OCI-LY7 (cell line): Measurements from ENCODE around the gene RAB20. TPM values are rescaled to one million over a fixed set of nuclear protein-coding genes. Genes with fewer than 3 reads are reported as not detected.
"Not testable (repeated sequence)": the region's sequence is repeated elsewhere in the genome, so short reads cannot be mapped to it uniquely, and the experiment has no call there.

Experiments
- BruUV-seq: library from RNA; stranded (reverse); fragments of 400-500 nt; replicated peaks from 2 replicates; lab custom pipeline; 2021; lab: Mats Ljungman, UMichigan
- CTCF ChIA-PET: fragments of 300-600 bp; sonication (Branson Sonifier 250); formaldehyde crosslinking; loops from one replicate; lab custom pipeline; 2022; ENCODE audit warnings: antibody characterized with exemption; ENCODE audit not compliant: unreplicated experiment; lab: Charles Lee
- POLR2A ChIA-PET: fragments of 300-600 bp; sonication (Branson Sonifier 250); formaldehyde crosslinking; loops from one replicate; lab custom pipeline; 2022; ENCODE audit warnings: antibody characterized with exemption; lab: Charles Lee
- DNase-seq: peaks from one replicate; pipeline ENCODE4 v3.0.0-alpha.2; 2015; ENCODE audit warnings: low spot score
- H2AFZ ChIP-seq: fragments of 200-600 bp; sonication (generic), shearing (Covaris generic); 2 replicates; pipeline ENCODE4 v1.6.1; 2014; ENCODE audit warnings: mild to moderate bottlenecking, antibody characterized with exemption, low read length, moderate library complexity
- H3K27ac ChIP-seq: fragments of 200-600 bp; sonication (generic); 2 replicates; pipeline ENCODE4 v1.5.1; 2014; ENCODE audit warnings: mixed run types, low read depth, mild to moderate bottlenecking, moderate library complexity, low read length, inconsistent platforms; ENCODE audit not compliant: poor library complexity, severe bottlenecking
- H3K36me3 ChIP-seq: fragments of 200-600 bp; sonication (generic); 2 replicates; pipeline ENCODE4 v1.6.1; 2014; ENCODE audit warnings: mild to moderate bottlenecking, antibody characterized with exemption, low read length, moderate library complexity, mixed read lengths; ENCODE audit not compliant: insufficient read depth
- H3K4me1 ChIP-seq: fragments of 200-600 bp; sonication (generic); 2 replicates; pipeline ENCODE4 v1.5.1; 2014; ENCODE audit warnings: mild to moderate bottlenecking, low read length; ENCODE audit not compliant: insufficient read depth, poor library complexity, severe bottlenecking
- H3K4me2 ChIP-seq: fragments of 200-600 bp; sonication (generic); 2 replicates; pipeline ENCODE4 v1.6.1; 2014; ENCODE audit warnings: mild to moderate bottlenecking, low read length
- H3K4me3 ChIP-seq: fragments of 200-600 bp; sonication (generic); 2 replicates; pipeline ENCODE4 v1.5.1; 2014; ENCODE audit warnings: mild to moderate bottlenecking, low read depth, low read length; ENCODE audit not compliant: poor library complexity, severe bottlenecking
- H3K79me2 ChIP-seq: fragments of 200-600 bp; sonication (generic); 2 replicates; pipeline ENCODE4 v1.6.1; 2016; ENCODE audit warnings: low read depth, mild to moderate bottlenecking, low read length, moderate library complexity, mixed read lengths; ENCODE audit not compliant: insufficient read depth
- H3K9me2 ChIP-seq: fragments of 200-600 bp; sonication (generic); 2 replicates; pipeline ENCODE4 v1.6.1; 2016; ENCODE audit warnings: mild to moderate bottlenecking, low read length, mixed read lengths; ENCODE audit not compliant: insufficient read depth
- H3K9me3 ChIP-seq: fragments of 200-600 bp; sonication (generic); 2 replicates; pipeline ENCODE4 v1.6.1; 2014; ENCODE audit warnings: mild to moderate bottlenecking, mixed run types, low read length, mixed read lengths
- H4K20me1 ChIP-seq: fragments of 200-600 bp; sonication (generic); 2 replicates; pipeline ENCODE4 v1.6.1; 2014; ENCODE audit warnings: mild to moderate bottlenecking, antibody characterized with exemption, low read length, moderate library complexity, mixed read lengths; ENCODE audit not compliant: insufficient read depth
- EZH2phosphoT487 ChIP-seq: fragments of 200-600 bp; sonication (generic); IDR thresholded peaks from 2 replicates; pipeline ENCODE4 v1.6.1; 2018; ENCODE audit warnings: low read depth, borderline replicate concordance, mild to moderate bottlenecking, mixed run types, antibody characterized with exemption, low read length, moderate library complexity, mixed read lengths
- intact Hi-C: fragments of 100-400 bp; cut with micrococcal nuclease; formaldehyde crosslinking; loops from one replicate; pipeline ENCODE4 v1.10.0; 2022; ENCODE audit not compliant: unreplicated experiment
- total RNA-seq, 2 experiments: library from RNA; depleted of rRNA in 1 of 2; stranded (reverse); fragments of >200 nt in 1 of 2; shearing (Covaris generic) in 1 of 2; gene quantifications; 2 replicates each; pipeline ENCODE4 v1.2.3, GENCODE V29; 2014 to 2022
- TF ChIP-seq, protein P1 (sequence below): fragments of 200-600 bp; sonication (generic); conservative IDR thresholded peaks from 2 replicates; pipeline ENCODE4 v1.5.1; 2014; ENCODE audit warnings: mild to moderate bottlenecking, antibody characterized with exemption, low read length, moderate library complexity, mixed read lengths

Gene RAB20
- total RNA-seq, 2 experiments from 2014 or later: not detected

DNA sequence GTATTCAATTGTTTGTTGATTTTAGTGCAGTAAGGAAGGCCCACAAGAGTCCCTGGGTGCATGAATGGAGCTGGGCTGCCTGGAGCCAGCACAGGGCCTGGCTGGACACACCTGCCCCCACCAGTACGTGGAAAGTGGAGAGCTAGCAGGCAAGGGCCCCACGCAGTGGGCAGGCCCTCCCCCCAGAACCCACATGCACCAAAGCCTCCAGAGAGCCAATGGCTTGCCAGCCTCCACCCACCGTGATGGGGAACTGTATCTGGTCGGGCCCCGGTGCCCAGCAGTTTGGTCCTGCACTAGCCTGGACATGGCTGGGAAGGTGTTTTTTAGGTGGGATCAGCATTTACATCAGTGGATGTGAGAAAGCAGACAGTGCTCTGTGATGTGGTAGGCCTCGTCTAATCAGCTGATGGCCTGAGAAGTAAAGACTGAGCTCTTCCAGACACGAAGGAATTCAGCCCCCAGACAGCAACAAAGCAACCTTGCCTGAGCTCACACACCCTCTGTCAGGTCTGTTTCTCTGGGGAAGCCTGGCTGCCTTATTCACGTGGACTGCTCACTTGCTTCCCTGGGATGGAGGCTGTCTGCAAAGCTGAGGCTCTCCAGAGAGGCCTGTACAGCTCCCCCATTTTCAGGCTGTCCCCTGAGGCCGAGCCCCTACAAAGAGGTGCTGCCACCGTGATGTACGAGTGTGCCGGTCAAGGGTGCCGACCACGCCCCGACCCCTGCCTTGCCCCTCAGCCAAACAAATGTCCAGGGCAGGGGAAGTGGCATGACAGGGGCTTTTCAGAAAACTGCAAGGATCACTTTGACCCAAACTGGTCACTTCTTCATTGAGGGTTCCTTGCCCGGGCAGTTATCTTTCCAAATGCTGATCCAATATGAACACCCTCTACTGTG lies 27.5 kb downstream of the RAB20 start:
- no peaks in the 10 kb centered on the region for H3K79me2 ChIP-seq
- no peaks in the 10 kb centered on the region for H3K4me1 ChIP-seq
- TF ChIP-seq EZH2phosphoT487: no peak
- TF ChIP-seq, protein P1, sequence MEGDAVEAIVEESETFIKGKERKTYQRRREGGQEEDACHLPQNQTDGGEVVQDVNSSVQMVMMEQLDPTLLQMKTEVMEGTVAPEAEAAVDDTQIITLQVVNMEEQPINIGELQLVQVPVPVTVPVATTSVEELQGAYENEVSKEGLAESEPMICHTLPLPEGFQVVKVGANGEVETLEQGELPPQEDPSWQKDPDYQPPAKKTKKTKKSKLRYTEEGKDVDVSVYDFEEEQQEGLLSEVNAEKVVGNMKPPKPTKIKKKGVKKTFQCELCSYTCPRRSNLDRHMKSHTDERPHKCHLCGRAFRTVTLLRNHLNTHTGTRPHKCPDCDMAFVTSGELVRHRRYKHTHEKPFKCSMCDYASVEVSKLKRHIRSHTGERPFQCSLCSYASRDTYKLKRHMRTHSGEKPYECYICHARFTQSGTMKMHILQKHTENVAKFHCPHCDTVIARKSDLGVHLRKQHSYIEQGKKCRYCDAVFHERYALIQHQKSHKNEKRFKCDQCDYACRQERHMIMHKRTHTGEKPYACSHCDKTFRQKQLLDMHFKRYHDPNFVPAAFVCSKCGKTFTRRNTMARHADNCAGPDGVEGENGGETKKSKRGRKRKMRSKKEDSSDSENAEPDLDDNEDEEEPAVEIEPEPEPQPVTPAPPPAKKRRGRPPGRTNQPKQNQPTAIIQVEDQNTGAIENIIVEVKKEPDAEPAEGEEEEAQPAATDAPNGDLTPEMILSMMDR: no peak
- no peak overlapping the region for H3K4me3 ChIP-seq
- no peaks in the 10 kb centered on the region for H3K36me3 ChIP-seq
- no peak overlapping the region for H3K27ac ChIP-seq
- intact Hi-C loops: no loop called here
- H2AFZ ChIP-seq: no peak overlapping the region
- DNase-seq: no peak
- no peaks in the 10 kb centered on the region for H3K9me2 ChIP-seq
- H4K20me1 ChIP-seq: no peaks in the 10 kb centered on the region
- CTCF ChIA-PET: no interaction called here
- no peaks in the 10 kb centered on the region for H3K9me3 ChIP-seq
- H3K4me2 ChIP-seq: no peak overlapping the region
- BruUV-seq: no TSS peak
- POLR2A ChIA-PET: no interaction called here

DNA sequence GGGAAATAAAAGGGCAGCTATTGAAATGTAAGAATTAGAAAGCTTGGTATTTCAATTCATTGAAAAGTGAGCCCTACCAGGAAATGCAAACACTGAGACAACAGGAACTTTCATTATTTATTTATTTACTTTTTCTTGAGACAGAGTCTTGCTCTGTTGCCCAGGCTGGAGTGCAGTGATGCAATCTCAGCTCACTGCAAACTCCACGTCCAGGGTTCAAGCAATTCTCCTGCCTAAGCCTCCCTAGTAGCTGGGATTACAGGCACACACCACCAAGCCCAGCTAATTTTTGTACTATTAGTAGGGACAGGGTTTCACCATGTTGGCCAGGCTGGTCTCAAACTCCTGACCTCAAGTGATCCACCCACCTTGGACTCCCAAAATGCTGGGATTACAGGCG lies 29.3 kb downstream of the RAB20 start:
- H2AFZ ChIP-seq, H3K4me2 ChIP-seq, H3K27ac ChIP-seq, H4K20me1 ChIP-seq, H3K9me3 ChIP-seq, H3K36me3 ChIP-seq, intact Hi-C loops, H3K4me1 ChIP-seq, H3K79me2 ChIP-seq, CTCF ChIA-PET, H3K4me3 ChIP-seq, H3K9me2 ChIP-seq, POLR2A ChIA-PET, BruUV-seq, DNase-seq: not testable (repeated sequence)

DNA sequence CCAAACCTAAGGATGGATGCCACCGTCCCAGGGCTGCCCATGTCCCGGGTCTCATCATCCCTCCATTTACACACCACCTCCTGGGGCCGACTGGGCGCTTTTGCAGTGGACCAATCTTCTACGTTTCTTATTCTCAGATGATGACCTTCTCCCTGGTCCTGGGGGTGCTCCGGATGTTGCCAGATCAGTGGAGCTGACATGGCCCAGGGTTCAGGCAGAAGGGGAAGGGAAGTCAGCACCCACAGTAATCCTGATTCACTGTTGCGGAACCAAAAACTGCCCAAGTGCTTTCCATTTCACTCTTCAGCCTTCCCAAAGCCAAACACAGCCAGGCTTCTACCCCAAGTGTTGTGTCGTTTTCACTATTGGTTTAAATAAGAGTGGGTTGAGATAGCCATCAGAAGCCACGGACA lies 29.8 kb downstream of the RAB20 start:
- Histone ChIP-seq H3K27ac (no peak overlapping the region), H3K4me3 (no peak overlapping the region), H3K79me2 (no peaks in the 10 kb centered on the region), H3K9me2 (no peaks in the 10 kb centered on the region), H4K20me1 (no peaks in the 10 kb centered on the region), H3K36me3 (no peaks in the 10 kb centered on the region), H3K4me1 (no peaks in the 10 kb centered on the region), H3K4me2 (no peak overlapping the region), H3K9me3 (no peaks in the 10 kb centered on the region), H2AFZ (no peak overlapping the region)
- TF ChIP-seq, protein P1: no peak
- no peak for TF ChIP-seq EZH2phosphoT487
- intact Hi-C loops: no loop called here
- CTCF ChIA-PET: no interaction called here
- no peak for DNase-seq
- BruUV-seq: no TSS peak
- POLR2A ChIA-PET: no interaction called here
